Cerebellar cortex (tissue), 1 donor: ENCODE data around the gene ADAMTS18.

ENCODE experiments used
- DNase-seq: peaks from one replicate; pipeline ENCODE4 v3.0.0-alpha.2; 2015; ENCODE audit warnings: low spot score

ADAMTS18 gene

DNA sequence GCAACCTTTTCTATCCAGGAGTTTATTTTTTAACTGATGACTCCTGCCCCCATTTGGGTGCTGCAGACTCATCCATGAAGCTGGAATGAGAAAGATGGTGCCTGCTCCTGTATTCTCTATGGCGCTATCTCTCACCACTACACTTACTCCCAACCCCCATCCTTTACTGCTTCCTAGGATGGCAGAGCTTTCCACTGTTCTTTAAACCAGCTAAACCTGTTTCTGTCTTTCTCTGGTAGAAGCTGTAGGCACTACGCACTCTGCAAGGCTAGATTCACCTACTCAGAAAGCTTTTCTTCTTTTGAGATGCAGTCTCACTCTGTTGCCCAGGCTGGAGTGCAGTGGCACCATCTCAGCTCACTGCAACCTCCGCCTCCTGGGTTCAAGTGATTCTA, 47.0 kb downstream of the ADAMTS18 start:
- no peak for DNase-seq

DNA sequence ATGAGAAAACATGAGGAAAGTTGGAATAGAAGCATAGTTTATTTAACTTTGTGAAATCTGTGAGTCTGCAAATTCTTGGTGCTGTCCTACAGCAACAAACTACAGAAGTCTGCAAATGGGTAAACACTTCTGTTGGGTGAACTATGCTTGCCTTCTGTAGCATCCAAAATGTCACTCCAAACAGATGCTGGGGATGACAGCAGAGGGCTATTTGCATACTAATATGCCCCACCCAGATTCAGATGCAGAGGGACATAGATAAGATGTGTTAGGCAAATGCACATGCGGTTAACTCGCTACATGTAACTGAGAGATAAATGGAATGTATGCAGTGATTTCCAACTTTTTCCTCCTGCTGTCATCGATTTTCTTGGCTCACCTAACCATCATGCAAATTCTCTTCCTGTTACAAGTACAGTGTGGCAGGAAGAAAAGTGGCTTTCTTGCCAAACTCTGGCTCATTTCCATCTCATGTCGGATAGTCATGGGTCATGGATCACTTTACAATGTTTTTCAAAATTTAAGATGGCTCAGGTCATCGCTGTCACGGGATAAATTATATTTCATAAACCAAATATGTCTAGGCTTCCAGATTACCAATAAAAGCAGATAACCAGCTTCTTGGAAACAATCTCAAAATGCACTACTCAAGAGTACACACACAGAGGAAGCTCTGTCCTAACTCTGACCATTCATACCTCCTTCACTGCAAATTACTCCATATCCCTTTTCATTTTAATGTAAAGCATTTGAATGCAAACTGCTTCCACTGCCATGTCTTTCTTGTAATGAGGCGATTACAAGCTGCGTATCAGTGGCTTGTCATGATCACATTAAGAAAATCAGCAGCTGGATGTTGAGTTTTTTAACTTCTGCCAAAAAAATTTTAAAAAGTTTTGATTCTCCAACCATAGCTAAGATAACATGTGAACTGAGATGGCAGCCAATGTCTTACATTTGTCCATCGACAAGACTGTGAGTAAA, 47.7 kb downstream of the ADAMTS18 start:
- DNase-seq = no peak

DNA sequence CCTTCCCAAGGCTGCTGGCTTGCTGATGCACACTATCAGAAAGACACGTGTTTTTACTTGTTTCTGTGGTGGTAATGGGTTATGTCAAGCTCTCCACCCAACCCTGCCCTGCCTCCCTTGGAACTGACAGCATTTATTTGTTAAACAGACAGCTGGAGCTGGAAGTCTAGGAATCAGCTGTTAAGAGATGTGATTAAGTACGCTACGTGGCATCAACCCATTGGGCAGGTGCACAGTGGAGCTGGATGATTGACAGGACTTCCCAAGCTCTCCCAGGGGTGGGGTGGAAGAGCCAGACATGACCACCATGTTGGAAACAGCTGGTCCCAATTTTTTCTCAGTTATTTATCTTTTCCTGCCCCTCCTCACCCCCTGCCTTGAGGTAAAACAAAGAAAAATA, 49.4 kb downstream of the ADAMTS18 start:
- no peak for DNase-seq

- no peak for DNase-seq
Measured at GRCh38 chr16:77383606-77384187, 51.1 kb downstream of the ADAMTS18 start.

GRCh38 chr16:77376358-77376757, 58.5 kb downstream of the ADAMTS18 start:
- DNase-seq = no peak

DNA sequence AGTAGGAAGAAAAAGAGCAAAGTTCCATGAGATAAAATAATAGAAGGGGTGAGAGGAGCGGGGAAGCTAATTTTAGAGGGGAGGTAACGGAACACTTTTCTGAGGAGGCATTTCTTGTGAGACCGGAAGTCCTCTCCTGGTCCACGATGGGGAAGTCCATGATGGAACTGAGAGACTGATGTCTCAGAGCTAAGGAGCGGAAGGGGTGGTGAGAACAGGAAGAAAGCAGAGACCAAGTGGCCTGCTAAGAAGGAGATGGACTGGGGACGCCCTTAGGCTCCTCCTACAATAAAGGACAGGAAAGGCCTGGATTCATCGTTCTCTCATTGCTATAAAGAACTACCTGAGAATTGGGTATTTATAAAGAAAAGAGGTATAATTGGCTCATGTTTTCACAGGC, 59.4 kb downstream of the ADAMTS18 start:
- DNase-seq = no peak

DNA sequence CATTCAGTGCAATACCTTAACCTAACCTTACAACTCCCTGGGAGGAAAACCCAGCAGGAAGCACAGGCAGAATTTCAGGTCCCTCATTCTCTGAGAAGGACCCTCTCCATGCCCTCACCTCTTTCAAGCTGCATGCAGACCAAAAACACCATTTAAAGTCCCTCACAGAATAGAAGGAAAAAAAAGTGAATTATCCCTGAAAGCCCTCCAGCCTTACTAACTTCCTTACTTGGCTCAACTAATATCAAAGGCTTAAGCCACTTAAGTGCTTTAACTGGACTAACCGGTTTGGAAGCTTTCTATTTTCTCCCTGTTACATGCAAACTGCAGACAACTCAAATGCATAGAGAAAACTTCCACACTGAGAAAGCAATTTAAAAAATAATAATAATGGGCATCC, 60.5 kb downstream of the ADAMTS18 start:
- no peak for DNase-seq

DNA sequence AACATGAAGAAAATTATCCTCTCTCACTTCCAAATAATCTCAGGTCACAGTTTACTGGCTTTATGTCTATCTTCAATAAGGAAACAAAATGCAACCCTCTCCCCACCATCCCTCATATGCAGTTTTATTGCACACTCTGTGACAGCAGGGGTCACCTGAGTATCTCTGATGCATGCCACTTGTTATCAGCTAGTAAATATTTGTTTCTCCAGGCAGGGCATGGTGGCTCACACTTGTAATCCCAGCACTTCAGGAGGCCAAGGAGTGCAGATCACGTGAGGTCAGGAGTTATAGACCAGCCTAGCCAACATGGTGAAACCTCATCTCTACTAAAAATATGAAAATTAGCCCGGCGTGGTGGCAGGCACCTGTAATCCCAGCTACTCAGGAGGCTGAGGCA, 61.1 kb downstream of the ADAMTS18 start:
- DNase-seq = no peak

DNA sequence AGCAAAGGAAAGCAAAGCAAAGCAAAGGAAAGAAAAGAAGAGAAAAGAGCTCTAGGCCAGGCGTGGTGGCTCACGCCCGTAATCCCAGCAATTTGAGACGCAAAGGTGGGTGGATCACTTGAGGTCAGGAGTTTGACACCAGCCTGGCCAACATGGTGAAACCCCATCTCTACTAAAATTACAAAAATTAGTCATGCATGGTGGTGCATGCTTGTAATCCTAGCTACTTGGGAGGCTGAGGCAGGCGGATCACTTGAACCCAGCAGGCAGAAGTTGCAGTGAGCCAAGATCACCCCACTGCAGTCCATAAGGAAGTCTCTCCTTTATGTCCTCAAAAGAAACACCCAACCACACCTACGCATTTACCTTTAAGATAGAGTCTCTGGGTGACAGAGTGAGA, 70.1 kb downstream of the ADAMTS18 start:
- DNase-seq = no peak

- no peak for DNase-seq
Measured at GRCh38 chr16:77359065-77359502, 75.8 kb downstream of the ADAMTS18 start.

DNA sequence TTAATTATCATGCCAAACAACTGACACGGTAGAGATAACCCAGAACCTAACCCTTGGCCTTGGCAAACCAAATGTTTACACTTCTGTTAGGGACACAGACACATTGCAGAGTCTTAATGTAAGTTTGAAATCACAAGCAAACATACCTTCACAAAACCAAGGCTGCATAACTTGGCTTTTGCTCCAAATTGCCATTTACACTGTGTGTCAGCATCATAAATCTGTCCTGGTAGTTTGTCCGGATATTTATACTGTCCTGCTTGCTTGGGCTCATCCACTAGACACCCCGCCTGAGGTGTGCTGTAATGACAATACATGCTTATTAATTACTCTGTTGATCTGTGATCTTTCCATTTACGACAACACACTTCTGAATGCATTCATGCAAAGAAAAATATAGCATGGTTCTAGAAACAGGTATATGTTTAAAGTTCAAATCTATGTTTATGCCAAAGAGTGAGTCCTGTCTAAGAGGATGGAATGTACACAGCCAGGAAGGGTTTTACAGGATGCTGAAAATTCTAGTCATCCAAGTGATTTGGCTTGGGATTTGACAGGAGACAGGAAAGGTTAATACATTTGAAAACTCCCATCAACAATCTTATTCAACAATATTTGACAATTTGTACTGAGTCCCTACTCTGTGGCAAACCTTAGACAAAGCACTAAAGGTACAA, 81.1 kb downstream of the ADAMTS18 start:
- DNase-seq = no peak

DNA sequence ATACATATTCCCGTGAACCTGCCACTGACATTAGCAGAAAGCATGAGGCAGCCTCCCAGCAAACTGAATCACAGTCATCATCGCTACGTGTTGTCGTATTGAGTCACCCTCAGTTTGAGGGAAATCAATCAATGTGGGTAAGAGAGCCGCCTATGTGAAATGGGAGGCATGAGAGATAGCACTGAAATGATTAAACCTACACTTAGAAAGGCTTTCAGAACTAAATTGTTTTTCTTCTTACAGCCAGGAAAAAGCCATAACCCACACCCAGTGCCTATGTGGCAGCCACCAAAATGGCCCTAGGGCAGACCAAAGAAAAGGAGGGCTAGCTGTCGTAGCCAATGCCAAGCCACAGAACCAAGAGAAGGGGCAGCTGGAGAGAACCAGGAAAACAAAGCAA, 90.5 kb downstream of the ADAMTS18 start:
- DNase-seq = no peak

GRCh38 chr16:77336637-77337036, 98.2 kb downstream of the ADAMTS18 start:
- DNase-seq = no peak

GRCh38 chr16:77335652-77336234, 99.1 kb downstream of the ADAMTS18 start:
- DNase-seq = peak; percentile 28

- DNase-seq = no peak
Measured at GRCh38 chr16:77332792-77333191, 102.0 kb downstream of the ADAMTS18 start.

GRCh38 chr16:77331802-77332586, 102.8 kb downstream of the ADAMTS18 start:
- no peak for DNase-seq

GRCh38 chr16:77331043-77331442, 103.8 kb downstream of the ADAMTS18 start:
- DNase-seq = no peak

- no peak for DNase-seq
Measured at GRCh38 chr16:77330332-77331042, 104.3 kb downstream of the ADAMTS18 start.

- no peak for DNase-seq
Measured at GRCh38 chr16:77328768-77329167, 106.1 kb downstream of the ADAMTS18 start.

- DNase-seq = no peak
Measured at GRCh38 chr16:77328274-77328673, 106.6 kb downstream of the ADAMTS18 start.

- DNase-seq = no peak
Measured at GRCh38 chr16:77327717-77328116, 107.1 kb downstream of the ADAMTS18 start.
